ENCODE results near the gene FCSK. TPM values are rescaled to one million over a fixed set of nuclear protein-coding genes. Genes with fewer than 3 reads are reported as not detected.

The FCSK gene
- total RNA-seq, 1 experiment from 2014 or later = 11.2 TPM

DNA sequence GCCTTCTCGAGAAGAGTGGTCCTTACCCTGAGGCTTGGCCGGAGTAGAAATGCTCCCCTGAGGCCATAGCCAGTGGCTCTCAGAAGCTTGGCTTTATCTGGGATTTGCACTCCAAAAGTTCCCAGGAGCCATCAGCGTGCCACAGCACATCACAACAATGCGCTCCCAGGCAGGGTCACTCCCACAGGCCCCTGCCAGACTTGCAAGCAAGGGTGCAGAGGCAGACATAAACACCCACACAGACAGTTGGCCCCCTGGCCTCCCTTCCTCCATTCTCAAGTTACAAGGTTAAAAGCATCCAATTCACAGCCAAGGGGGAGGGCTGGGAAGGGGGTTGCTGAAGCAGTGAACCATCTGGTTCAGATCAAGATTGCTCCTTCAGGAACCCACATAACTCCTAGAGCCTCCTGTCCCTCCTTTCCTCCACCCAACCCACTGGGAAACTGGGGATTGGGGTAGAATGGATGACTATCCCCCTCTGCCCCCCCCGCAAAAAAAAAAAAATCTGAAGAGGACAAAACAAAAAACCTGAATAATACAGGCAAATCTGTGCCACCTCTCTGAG, 17.3 kb upstream of the FCSK start:
- DNase-seq (ENCODE audit: low spot score) = peak; percentile 75
- Histone ChIP-seq H3K27me3 (replicated peaks; ENCODE audit: insufficient read depth, low read depth, low read length, poor library complexity) (no peaks in the 10 kb centered on the region), H3K36me3 (ENCODE audit: insufficient read depth, low read length, poor library complexity, severe bottlenecking) (no peaks in the 10 kb centered on the region), H3K27ac (ENCODE audit: low read depth, low read length, poor library complexity, severe bottlenecking) (peak overlapping the region; percentile 37), H3K9me3 (ENCODE audit: low read depth, low read length, poor library complexity, severe bottlenecking) (no peaks in the 10 kb centered on the region), H3K4me3 (ENCODE audit: low read depth, low read length, poor library complexity, severe bottlenecking) (peak overlapping the region; percentile 73), H3K4me1 (ENCODE audit: insufficient read depth, low read length, poor library complexity, severe bottlenecking) (peaks cover 30% of the 10 kb centered on the region)
- intact Hi-C loops (cut with micrococcal nuclease; ENCODE audit: unreplicated experiment) = loop anchor here (5.0 kb wide), 1 partner anchor 35 kb away; no protein-coding TSS in a partner anchor
- TSS peak; percentile 55 for BruUV-seq (replicated peaks)
- CTCF ChIA-PET = no interaction called here
- POLR2A ChIA-PET (ENCODE audit: low non-redundant PET) = no interaction called here
- no peak for TF ChIP-seq EZH2 (IDR thresholded peaks at IDR 0.05; ENCODE audit: borderline replicate concordance, low read depth, low read length, poor library complexity, severe bottlenecking)
- TF ChIP-seq, protein P1, sequence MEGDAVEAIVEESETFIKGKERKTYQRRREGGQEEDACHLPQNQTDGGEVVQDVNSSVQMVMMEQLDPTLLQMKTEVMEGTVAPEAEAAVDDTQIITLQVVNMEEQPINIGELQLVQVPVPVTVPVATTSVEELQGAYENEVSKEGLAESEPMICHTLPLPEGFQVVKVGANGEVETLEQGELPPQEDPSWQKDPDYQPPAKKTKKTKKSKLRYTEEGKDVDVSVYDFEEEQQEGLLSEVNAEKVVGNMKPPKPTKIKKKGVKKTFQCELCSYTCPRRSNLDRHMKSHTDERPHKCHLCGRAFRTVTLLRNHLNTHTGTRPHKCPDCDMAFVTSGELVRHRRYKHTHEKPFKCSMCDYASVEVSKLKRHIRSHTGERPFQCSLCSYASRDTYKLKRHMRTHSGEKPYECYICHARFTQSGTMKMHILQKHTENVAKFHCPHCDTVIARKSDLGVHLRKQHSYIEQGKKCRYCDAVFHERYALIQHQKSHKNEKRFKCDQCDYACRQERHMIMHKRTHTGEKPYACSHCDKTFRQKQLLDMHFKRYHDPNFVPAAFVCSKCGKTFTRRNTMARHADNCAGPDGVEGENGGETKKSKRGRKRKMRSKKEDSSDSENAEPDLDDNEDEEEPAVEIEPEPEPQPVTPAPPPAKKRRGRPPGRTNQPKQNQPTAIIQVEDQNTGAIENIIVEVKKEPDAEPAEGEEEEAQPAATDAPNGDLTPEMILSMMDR (conservative IDR thresholded peaks at IDR 0.05; ENCODE audit: low read depth, low read length) = no peak

DNA sequence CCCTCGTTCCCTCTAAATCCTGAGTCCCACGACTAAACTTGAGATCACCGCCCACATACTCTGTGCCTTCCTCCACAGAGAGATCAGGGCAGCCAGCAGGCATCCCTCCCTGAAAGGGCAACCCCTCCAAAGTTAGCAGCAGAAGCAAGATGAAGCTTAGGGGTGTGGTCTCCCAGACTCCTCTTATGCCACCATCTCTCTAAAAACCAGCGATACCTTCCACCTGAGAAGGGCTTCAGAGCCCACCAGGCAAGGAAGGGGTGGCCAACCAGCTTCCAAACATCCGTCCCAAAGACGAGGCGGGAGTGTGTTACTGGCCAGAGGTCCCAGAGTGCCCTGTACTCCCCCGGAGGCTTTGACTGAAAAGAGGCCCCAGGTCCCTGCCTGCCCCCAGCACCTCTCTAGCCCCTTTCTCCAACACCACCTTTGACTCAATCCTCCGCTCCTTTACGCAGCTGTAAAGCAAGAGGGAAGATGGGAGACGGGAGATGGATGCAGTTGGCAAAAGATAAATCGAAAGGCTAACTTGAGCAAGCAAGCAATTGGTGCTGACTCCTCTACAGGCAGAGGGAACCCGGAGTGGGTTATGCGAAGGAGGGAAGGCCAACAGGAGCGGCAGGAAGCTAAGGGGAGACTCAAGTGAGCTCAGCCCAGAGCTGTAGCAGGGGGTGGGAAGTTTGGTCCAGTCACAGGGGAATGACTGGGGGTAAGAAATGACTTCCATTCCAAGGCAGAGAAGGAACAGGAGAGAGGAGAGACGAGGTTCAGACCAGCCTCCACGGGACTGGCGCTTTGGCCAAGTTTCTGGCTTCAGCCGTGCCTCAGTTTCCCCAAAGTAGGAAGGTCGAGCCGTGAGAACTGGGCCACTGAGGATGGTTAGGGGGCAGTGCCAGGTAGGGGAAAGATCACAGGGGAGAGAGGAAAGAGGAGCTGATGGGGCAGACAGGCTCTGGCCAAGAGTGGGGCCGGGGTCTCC, 16.5 kb upstream of the FCSK start:
- Histone ChIP-seq H3K27ac (ENCODE audit: low read depth, low read length, poor library complexity, severe bottlenecking) (peak overlapping the region; percentile 56), H3K4me1 (ENCODE audit: insufficient read depth, low read length, poor library complexity, severe bottlenecking) (peaks cover 24% of the 10 kb centered on the region), H3K36me3 (ENCODE audit: insufficient read depth, low read length, poor library complexity, severe bottlenecking) (no peaks in the 10 kb centered on the region), H3K9me3 (ENCODE audit: low read depth, low read length, poor library complexity, severe bottlenecking) (no peaks in the 10 kb centered on the region), H3K27me3 (replicated peaks; ENCODE audit: insufficient read depth, low read depth, low read length, poor library complexity) (no peaks in the 10 kb centered on the region), H3K4me3 (ENCODE audit: low read depth, low read length, poor library complexity, severe bottlenecking) (peak overlapping the region; percentile 73)
- DNase-seq (ENCODE audit: low spot score) = peak; percentile 58
- intact Hi-C loops (cut with micrococcal nuclease; ENCODE audit: unreplicated experiment) = loop anchor here (2.0 to 5.0 kb wide), 2 partner anchors 36 to 57 kb away; no protein-coding TSS in a partner anchor
- POLR2A ChIA-PET (ENCODE audit: low non-redundant PET) = no interaction called here
- no TSS peak for BruUV-seq (replicated peaks)
- CTCF ChIA-PET = interaction anchor here (0.6 kb wide), 1 partner anchor 39 kb away, joined by 4 read pairs; no protein-coding TSS in a partner anchor
- TF ChIP-seq, protein P1 (conservative IDR thresholded peaks at IDR 0.05; ENCODE audit: low read depth, low read length) = no peak
- TF ChIP-seq EZH2 (IDR thresholded peaks at IDR 0.05; ENCODE audit: borderline replicate concordance, low read depth, low read length, poor library complexity, severe bottlenecking) = no peak

DNA sequence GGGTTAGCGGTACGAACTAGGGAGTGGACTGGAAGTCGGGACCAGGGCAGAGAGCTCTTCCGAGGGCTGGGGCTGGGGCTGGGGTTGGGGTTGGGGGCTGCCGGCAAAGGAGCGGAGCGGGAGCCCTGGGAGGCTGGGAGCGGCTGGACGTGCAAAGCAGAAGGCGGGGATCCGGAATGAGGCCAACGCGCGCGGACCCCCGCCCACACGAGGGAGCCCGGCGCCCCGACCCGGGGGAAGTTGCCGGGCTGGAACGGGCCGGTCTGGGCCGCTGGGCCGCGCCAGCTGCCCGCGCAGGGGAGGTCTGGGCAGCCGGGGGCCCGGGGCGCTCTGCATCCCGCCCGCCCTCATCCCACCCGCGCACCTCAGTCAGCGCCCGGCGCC, 15.8 kb upstream of the FCSK start:
- ChIA-PET POLR2A (ENCODE audit: low non-redundant PET) (no interaction called here), CTCF (interaction anchor here (0.6 kb wide), 1 partner anchor 40 kb away, joined by 4 read pairs; no protein-coding TSS in a partner anchor)
- H3K4me1 ChIP-seq (ENCODE audit: insufficient read depth, low read length, poor library complexity, severe bottlenecking) = peaks cover 17% of the 10 kb centered on the region
- no peaks in the 10 kb centered on the region for H3K27me3 ChIP-seq (replicated peaks; ENCODE audit: insufficient read depth, low read depth, low read length, poor library complexity)
- peak overlapping the region; percentile 73 for H3K4me3 ChIP-seq (ENCODE audit: low read depth, low read length, poor library complexity, severe bottlenecking)
- no peaks in the 10 kb centered on the region for H3K9me3 ChIP-seq (ENCODE audit: low read depth, low read length, poor library complexity, severe bottlenecking)
- TF ChIP-seq EZH2 (IDR thresholded peaks at IDR 0.05; ENCODE audit: borderline replicate concordance, low read depth, low read length, poor library complexity, severe bottlenecking) = no peak
- TF ChIP-seq, protein P1 (conservative IDR thresholded peaks at IDR 0.05; ENCODE audit: low read depth, low read length) = no peak
- DNase-seq (ENCODE audit: low spot score) = no peak
- H3K27ac ChIP-seq (ENCODE audit: low read depth, low read length, poor library complexity, severe bottlenecking) = peak overlapping the region; percentile 56
- no TSS peak for BruUV-seq (replicated peaks)
- intact Hi-C loops (cut with micrococcal nuclease; ENCODE audit: unreplicated experiment) = loop anchor here (2.0 to 5.0 kb wide), 2 partner anchors 36 to 58 kb away; no protein-coding TSS in a partner anchor
- no peaks in the 10 kb centered on the region for H3K36me3 ChIP-seq (ENCODE audit: insufficient read depth, low read length, poor library complexity, severe bottlenecking)

All from A673 (cell line).